ENCODE results near the gene FMO1. TPM values are rescaled to one million over a fixed set of nuclear protein-coding genes. Genes with fewer than 3 reads are reported as not detected.
"Not testable (repeated sequence)": the region's sequence is repeated elsewhere in the genome, so short reads cannot be mapped to it uniquely, and the experiment has no call there.

The FMO1 gene
- total RNA-seq, 4 donors from 2014 or later = 0.77 to 14.1 (median 2.7) TPM

DNA sequence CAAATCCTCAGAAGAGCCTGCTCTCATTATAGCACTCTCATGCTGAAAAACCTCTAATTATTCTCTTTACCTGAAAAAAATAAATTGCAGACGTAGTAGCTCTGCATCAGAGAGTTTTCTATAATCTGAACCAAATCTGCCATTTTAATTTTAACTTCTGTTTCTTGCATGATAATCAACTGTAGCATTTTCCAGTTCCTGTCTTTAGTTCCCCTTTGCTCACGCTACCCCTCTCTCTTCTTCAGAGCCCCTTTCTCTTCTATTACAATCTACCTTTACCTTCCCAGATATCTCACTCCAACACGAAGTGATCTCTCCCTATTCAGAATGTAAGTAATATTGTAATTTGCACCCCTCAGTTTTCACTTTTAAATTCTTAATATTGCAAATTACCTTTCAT lies 31.4 kb downstream of the FMO1 start:
- Histone ChIP-seq H3K27ac (no peak overlapping the region), H3K9me3 (no peaks in the 10 kb centered on the region), H3K27me3 (no peaks in the 10 kb centered on the region), H3K4me1 (no peaks in the 10 kb centered on the region), H3K4me3 (no peak overlapping the region), H3K36me3 (no peaks in the 10 kb centered on the region)
- intact Hi-C loops (cut with DNase I; ENCODE audit: low total_unique reads) = no loop called here
- no peak for DNase-seq
- TF ChIP-seq, protein P1, sequence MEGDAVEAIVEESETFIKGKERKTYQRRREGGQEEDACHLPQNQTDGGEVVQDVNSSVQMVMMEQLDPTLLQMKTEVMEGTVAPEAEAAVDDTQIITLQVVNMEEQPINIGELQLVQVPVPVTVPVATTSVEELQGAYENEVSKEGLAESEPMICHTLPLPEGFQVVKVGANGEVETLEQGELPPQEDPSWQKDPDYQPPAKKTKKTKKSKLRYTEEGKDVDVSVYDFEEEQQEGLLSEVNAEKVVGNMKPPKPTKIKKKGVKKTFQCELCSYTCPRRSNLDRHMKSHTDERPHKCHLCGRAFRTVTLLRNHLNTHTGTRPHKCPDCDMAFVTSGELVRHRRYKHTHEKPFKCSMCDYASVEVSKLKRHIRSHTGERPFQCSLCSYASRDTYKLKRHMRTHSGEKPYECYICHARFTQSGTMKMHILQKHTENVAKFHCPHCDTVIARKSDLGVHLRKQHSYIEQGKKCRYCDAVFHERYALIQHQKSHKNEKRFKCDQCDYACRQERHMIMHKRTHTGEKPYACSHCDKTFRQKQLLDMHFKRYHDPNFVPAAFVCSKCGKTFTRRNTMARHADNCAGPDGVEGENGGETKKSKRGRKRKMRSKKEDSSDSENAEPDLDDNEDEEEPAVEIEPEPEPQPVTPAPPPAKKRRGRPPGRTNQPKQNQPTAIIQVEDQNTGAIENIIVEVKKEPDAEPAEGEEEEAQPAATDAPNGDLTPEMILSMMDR (IDR thresholded peaks at IDR 0.05) = no peak
- TF ChIP-seq POLR2A (IDR thresholded peaks at IDR 0.05) = no peak

DNA sequence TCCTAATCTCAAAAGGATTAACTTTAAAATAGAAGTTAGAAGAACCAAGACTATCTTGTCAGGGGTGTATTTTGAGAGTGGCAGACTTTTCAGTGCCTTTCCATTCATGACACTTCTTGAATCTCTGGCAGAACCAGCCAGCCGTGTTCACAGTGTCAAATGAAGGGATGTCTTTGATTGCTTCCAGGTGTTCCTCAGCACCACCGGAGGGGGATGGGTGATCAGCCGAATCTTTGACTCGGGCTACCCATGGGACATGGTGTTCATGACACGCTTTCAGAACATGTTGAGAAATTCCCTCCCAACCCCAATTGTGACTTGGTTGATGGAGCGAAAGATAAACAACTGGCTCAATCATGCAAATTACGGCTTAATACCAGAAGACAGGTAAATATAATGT lies 32.3 kb downstream of the FMO1 start:
- DNase-seq = no peak
- Histone ChIP-seq H3K4me1 (no peaks in the 10 kb centered on the region), H3K4me3 (no peak overlapping the region), H3K27ac (no peak overlapping the region), H3K27me3 (no peaks in the 10 kb centered on the region), H3K36me3 (no peaks in the 10 kb centered on the region), H3K9me3 (no peaks in the 10 kb centered on the region)
- TF ChIP-seq POLR2A (IDR thresholded peaks at IDR 0.05) = no peak
- TF ChIP-seq, protein P1 (IDR thresholded peaks at IDR 0.05) = no peak
- intact Hi-C loops (cut with DNase I; ENCODE audit: low total_unique reads) = no loop called here

DNA sequence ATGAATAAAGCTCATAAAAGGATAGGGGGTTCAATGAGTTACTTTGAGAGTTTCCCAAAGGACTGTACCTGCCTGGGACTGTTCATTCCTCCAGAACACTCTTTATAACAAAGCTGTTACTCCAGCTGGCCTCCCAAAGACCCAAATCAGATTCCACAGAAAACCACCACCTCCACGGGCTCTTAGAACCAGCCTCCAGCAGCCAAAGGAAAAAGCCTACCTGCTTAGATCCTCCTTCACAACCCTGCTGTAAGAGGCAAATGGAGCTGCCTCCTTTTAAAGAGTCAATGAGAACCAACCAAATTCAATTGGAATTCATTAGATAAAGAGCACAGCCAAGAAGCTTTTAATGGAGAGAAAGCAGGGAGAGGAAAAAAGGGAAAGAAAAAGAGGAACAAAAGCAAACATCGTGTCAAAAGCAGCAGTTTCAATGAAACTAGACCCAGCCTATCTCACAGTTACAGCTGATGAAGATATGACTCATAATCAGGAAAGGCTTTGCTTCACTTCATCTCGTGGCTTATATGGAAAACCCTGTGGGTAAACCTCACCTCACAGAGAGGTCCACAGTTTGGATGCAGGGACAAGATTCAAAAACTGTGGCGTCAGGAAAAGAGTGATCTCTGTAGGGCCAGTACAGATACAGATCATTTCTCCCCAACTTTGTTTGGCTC lies 37.9 kb downstream of the FMO1 start:
- TF ChIP-seq POLR2A (IDR thresholded peaks at IDR 0.05) = no peak
- TF ChIP-seq, protein P1 (IDR thresholded peaks at IDR 0.05) = no peak
- no peaks in the 10 kb centered on the region for H3K36me3 ChIP-seq
- H3K4me1 ChIP-seq = no peaks in the 10 kb centered on the region
- H3K27ac ChIP-seq = no peak overlapping the region
- no peaks in the 10 kb centered on the region for H3K9me3 ChIP-seq
- intact Hi-C loops (cut with DNase I; ENCODE audit: low total_unique reads) = no loop called here
- DNase-seq = no peak
- H3K27me3 ChIP-seq = no peaks in the 10 kb centered on the region
- H3K4me3 ChIP-seq = no peak overlapping the region

DNA sequence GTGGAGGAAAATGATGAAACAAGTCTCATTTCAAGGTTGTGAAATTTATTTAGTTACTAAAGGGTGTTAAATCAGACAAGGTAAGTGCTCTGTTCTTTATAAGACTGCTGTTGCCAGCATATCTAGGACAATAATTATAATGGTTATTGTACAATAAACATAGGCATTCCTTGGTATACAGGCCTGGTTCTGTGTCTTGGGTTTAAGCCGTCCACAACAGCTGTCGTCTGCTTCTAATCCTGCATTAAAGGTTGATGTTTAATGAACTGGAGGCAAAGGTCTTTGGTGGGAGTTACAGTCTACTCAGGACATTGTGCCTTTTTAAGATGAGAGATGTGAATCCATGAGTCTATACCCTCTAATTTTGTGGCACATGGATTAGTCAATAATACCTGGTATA lies 42.3 kb downstream of the FMO1 start:
- Histone ChIP-seq H3K27me3 (no peaks in the 10 kb centered on the region), H3K36me3 (no peaks in the 10 kb centered on the region), H3K9me3 (no peaks in the 10 kb centered on the region), H3K27ac (no peak overlapping the region), H3K4me1 (no peaks in the 10 kb centered on the region), H3K4me3 (no peak overlapping the region)
- TF ChIP-seq, protein P1 (IDR thresholded peaks at IDR 0.05) = no peak
- TF ChIP-seq POLR2A (IDR thresholded peaks at IDR 0.05) = no peak
- no peak for DNase-seq
- intact Hi-C loops (cut with DNase I; ENCODE audit: low total_unique reads) = no loop called here

DNA sequence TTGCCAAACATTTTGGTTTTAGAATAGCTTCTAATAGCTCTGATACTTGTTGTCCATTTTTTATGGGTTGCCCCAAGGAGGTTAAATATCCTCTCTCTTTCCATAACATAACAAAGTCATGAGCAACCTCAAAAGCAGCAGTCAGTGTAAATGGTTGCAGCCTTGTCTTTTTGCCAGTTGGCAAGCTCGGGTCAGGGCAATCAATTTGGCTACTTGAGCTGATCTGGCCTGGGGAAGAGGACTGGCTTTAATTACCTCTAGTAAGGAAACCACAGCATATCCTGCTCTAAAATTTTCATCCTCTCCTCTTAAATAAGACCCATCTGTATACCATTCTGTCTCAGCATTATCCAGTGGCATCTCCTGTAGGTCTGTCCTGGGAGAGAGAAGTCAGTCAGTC lies 44.5 kb downstream of the FMO1 start:
- no peaks in the 10 kb centered on the region for H3K27me3 ChIP-seq
- H3K4me1 ChIP-seq = no peaks in the 10 kb centered on the region
- no peak overlapping the region for H3K27ac ChIP-seq
- DNase-seq = no peak
- intact Hi-C loops (cut with DNase I; ENCODE audit: low total_unique reads) = no loop called here
- H3K36me3 ChIP-seq = no peaks in the 10 kb centered on the region
- H3K9me3 ChIP-seq = no peaks in the 10 kb centered on the region
- TF ChIP-seq, protein P1 (IDR thresholded peaks at IDR 0.05) = no peak
- no peak for TF ChIP-seq POLR2A (IDR thresholded peaks at IDR 0.05)
- no peak overlapping the region for H3K4me3 ChIP-seq

DNA sequence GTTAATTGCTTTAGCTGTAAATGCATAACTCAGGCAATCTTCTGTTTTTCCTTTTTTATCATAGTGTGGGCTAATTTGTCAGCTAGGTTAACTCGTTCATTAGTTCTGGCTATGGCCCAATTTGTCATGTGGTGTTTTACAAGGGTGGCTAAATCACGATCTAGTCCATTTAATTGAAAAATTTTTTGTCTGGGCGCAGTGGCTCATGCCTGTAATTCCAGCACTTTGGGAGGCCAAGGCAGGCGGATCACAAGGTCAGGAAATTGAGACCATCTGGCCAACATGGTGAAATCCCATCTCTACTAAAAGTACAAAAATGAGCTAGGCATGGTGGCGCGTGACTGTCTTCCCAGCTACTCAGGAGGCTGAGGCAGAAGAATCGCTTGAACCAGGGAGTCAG lies 47.1 kb downstream of the FMO1 start:
- H3K27me3 ChIP-seq; intact Hi-C loops (cut with DNase I; ENCODE audit: low total_unique reads); H3K36me3 ChIP-seq; H3K4me3 ChIP-seq; H3K4me1 ChIP-seq; H3K9me3 ChIP-seq: not testable (repeated sequence)
- peak; percentile 23 to 35 for DNase-seq
- peak overlapping the region; percentile 18 to 37 for H3K27ac ChIP-seq

Measured in uterus (tissue), 4 donors.